ES-I3 (cell line): ENCODE results near the gene ENOX2.

ENCODE experiments used
- H3K36me3 ChIP-seq: 2 replicates; pipeline ENCODE4 v1.6.1; 2013; ENCODE audit warnings: mild to moderate bottlenecking, low read length, control low read depth, moderate library complexity; ENCODE audit not compliant: insufficient read depth
- H3K4me1 ChIP-seq: 2 replicates; pipeline ENCODE4 v1.6.1; 2013; ENCODE audit warnings: mild to moderate bottlenecking, control low read depth, low read length; ENCODE audit not compliant: insufficient read depth
- H3K9ac ChIP-seq: 2 replicates; pipeline ENCODE4 v1.6.1; 2013; ENCODE audit warnings: low read depth, mild to moderate bottlenecking, low read length, moderate library complexity
- H3K9me3 ChIP-seq: 2 replicates; pipeline ENCODE4 v1.6.1; 2013; ENCODE audit warnings: mild to moderate bottlenecking, low read length, moderate library complexity; ENCODE audit not compliant: control insufficient read depth, insufficient read depth

ENOX2 gene

GRCh38 chrX:130665263-130665662 is 237.7 kb downstream of the ENOX2 start:
- no peaks in the 10 kb centered on the region for H3K36me3 ChIP-seq

GRCh38 chrX:130658310-130658709 is 244.7 kb downstream of the ENOX2 start:
- H3K9me3 ChIP-seq: no peaks in the 10 kb centered on the region; the same call in 1 of the 2 replicates
- H3K9ac ChIP-seq: no peak overlapping the region

More at GRCh38 chrX:130665263-130665662, 237.7 kb downstream of the ENOX2 start:
- H3K9ac ChIP-seq: no peak overlapping the region
- H3K4me1 ChIP-seq: no peaks in the 10 kb centered on the region
- no peaks in the 10 kb centered on the region for H3K9me3 ChIP-seq

GRCh38 chrX:130654409-130654950 is 248.5 kb downstream of the ENOX2 start:
- Histone ChIP-seq H3K9me3 (no peaks in the 10 kb centered on the region; the same call in 1 of the 2 replicates), H3K4me1 (peaks cover 4% of the 10 kb centered on the region)

More at GRCh38 chrX:130658310-130658709, 244.7 kb downstream of the ENOX2 start:
- H3K4me1 ChIP-seq: no peaks in the 10 kb centered on the region
- H3K36me3 ChIP-seq: no peaks in the 10 kb centered on the region

GRCh38 chrX:130652824-130653578 is 250.0 kb downstream of the ENOX2 start:
- H3K9ac ChIP-seq: no peak overlapping the region
- H3K36me3 ChIP-seq: no peaks in the 10 kb centered on the region
- H3K9me3 ChIP-seq: no peaks in the 10 kb centered on the region; the same call in 1 of the 2 replicates

More at GRCh38 chrX:130654409-130654950, 248.5 kb downstream of the ENOX2 start:
- H3K9ac ChIP-seq: no peak overlapping the region
- H3K36me3 ChIP-seq: no peaks in the 10 kb centered on the region

GRCh38 chrX:130649738-130650137 is 253.3 kb downstream of the ENOX2 start:
- Histone ChIP-seq H3K9ac (no peak overlapping the region), H3K9me3 (no peaks in the 10 kb centered on the region), H3K4me1 (peaks cover 4% of the 10 kb centered on the region), H3K36me3 (no peaks in the 10 kb centered on the region)

More at GRCh38 chrX:130652824-130653578, 250.0 kb downstream of the ENOX2 start:
- H3K4me1 ChIP-seq: peaks cover 4% of the 10 kb centered on the region

GRCh38 chrX:130647468-130647867 is 255.5 kb downstream of the ENOX2 start:
- no peaks in the 10 kb centered on the region for H3K36me3 ChIP-seq

GRCh38 chrX:130645955-130646583 is 256.9 kb downstream of the ENOX2 start:
- peaks cover 2% of the 10 kb centered on the region for H3K4me1 ChIP-seq
- no peaks in the 10 kb centered on the region for H3K36me3 ChIP-seq
- no peak overlapping the region for H3K9ac ChIP-seq
- no peaks in the 10 kb centered on the region for H3K9me3 ChIP-seq

More at GRCh38 chrX:130647468-130647867, 255.5 kb downstream of the ENOX2 start:
- no peak overlapping the region for H3K9ac ChIP-seq
- H3K9me3 ChIP-seq: no peaks in the 10 kb centered on the region
- H3K4me1 ChIP-seq: peaks cover 4% of the 10 kb centered on the region

GRCh38 chrX:130637591-130637990 is 265.4 kb downstream of the ENOX2 start:
- Histone ChIP-seq H3K9ac (no peak overlapping the region), H3K9me3 (no peaks in the 10 kb centered on the region), H3K4me1 (peaks cover 21% of the 10 kb centered on the region), H3K36me3 (no peaks in the 10 kb centered on the region)

GRCh38 chrX:130636277-130636676 is 266.7 kb downstream of the ENOX2 start:
- peaks cover 27% of the 10 kb centered on the region for H3K4me1 ChIP-seq

GRCh38 chrX:130631011-130631410 is 272.0 kb downstream of the ENOX2 start:
- Histone ChIP-seq H3K4me1 (peaks cover 47% of the 10 kb centered on the region), H3K9me3 (no peaks in the 10 kb centered on the region), H3K9ac (no peak overlapping the region), H3K36me3 (no peaks in the 10 kb centered on the region)

More at GRCh38 chrX:130636277-130636676, 266.7 kb downstream of the ENOX2 start:
- Histone ChIP-seq H3K9ac (no peak overlapping the region), H3K9me3 (no peaks in the 10 kb centered on the region), H3K36me3 (no peaks in the 10 kb centered on the region)

GRCh38 chrX:130628516-130628915 is 274.5 kb downstream of the ENOX2 start:
- H3K9me3 ChIP-seq: no peaks in the 10 kb centered on the region
- no peaks in the 10 kb centered on the region for H3K36me3 ChIP-seq
- H3K9ac ChIP-seq: no peak overlapping the region
- H3K4me1 ChIP-seq: peaks cover 45% of the 10 kb centered on the region

GRCh38 chrX:130626521-130626920 is 276.5 kb downstream of the ENOX2 start:
- Histone ChIP-seq H3K4me1 (peaks cover 33% of the 10 kb centered on the region), H3K9ac (no peak overlapping the region), H3K36me3 (no peaks in the 10 kb centered on the region), H3K9me3 (no peaks in the 10 kb centered on the region)

GRCh38 chrX:130625386-130625785 is 277.6 kb downstream of the ENOX2 start:
- Histone ChIP-seq H3K9ac (no peak overlapping the region), H3K4me1 (peaks cover 23% of the 10 kb centered on the region), H3K36me3 (no peaks in the 10 kb centered on the region), H3K9me3 (no peaks in the 10 kb centered on the region)

- H3K9ac ChIP-seq: no peak overlapping the region
- no peaks in the 10 kb centered on the region for H3K36me3 ChIP-seq
- peaks cover 22% of the 10 kb centered on the region for H3K4me1 ChIP-seq
- no peaks in the 10 kb centered on the region for H3K9me3 ChIP-seq
Measured at GRCh38 chrX:130623518-130623917, 279.5 kb downstream of the ENOX2 start.
